Measurements from ENCODE around the gene C2CD2L. TPM values are rescaled to one million over a fixed set of nuclear protein-coding genes. Genes with fewer than 3 reads are reported as not detected.

C2CD2L gene
- total RNA-seq, 2 donors from 2014 or later: 20.9 to 24.6 TPM

GRCh38 chr11:119087123-119087522 lies 20.0 kb upstream of the C2CD2L start:
- Mint-ChIP-seq H3K27ac (no peak overlapping the region), H3K27me3 (no peaks in the 10 kb centered on the region), H3K36me3 (ENCODE audit: low read depth) (peaks cover under 1% of the 10 kb centered on the region), H3K4me3 (no peak overlapping the region), H3K4me1 (peaks cover 15% of the 10 kb centered on the region)
- no peak for DNase-seq
- no peaks in the 10 kb centered on the region for H3K9me3 ChIP-seq (ENCODE audit: control insufficient read depth, low read length, poor library complexity, severe bottlenecking)
- ATAC-seq: no peak

GRCh38 chr11:119087747-119088241 lies 19.4 kb upstream of the C2CD2L start:
- Mint-ChIP-seq H3K36me3 (ENCODE audit: low read depth) (no peaks in the 10 kb centered on the region), H3K27me3 (no peaks in the 10 kb centered on the region), H3K4me3 (no peak overlapping the region), H3K4me1 (peaks cover 15% of the 10 kb centered on the region), H3K27ac (no peak overlapping the region)
- no peaks in the 10 kb centered on the region for H3K9me3 ChIP-seq (ENCODE audit: control insufficient read depth, low read length, poor library complexity, severe bottlenecking)
- ATAC-seq: no peak
- no peak for DNase-seq

DNA sequence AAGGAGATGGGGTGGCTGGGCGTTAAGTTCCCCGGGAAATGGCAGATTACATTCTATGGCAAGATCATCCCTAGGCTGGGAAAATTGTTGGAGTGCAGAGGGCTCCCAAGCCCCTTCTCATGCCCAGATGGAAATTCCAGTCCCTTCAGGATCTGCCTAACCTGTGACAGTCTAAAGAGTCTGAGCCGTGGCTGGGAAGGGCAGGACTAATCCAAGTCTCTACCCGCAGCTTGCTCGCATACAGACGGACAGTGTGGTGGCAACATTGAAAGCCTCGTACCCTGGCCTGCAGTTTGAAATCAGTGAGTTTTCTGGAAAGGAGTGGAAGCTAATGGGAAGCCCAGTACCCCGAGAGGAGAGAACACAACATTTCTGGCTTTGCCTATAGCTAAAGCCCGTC lies 18.7 kb upstream of the C2CD2L start:
- Mint-ChIP-seq H3K27ac (no peak overlapping the region), H3K27me3 (no peaks in the 10 kb centered on the region), H3K4me1 (peaks cover 18% of the 10 kb centered on the region), H3K4me3 (no peak overlapping the region), H3K36me3 (ENCODE audit: low read depth) (no peaks in the 10 kb centered on the region)
- no peak for ATAC-seq
- no peak for DNase-seq
- no peaks in the 10 kb centered on the region for H3K9me3 ChIP-seq (ENCODE audit: control insufficient read depth, low read length, poor library complexity, severe bottlenecking)

DNA sequence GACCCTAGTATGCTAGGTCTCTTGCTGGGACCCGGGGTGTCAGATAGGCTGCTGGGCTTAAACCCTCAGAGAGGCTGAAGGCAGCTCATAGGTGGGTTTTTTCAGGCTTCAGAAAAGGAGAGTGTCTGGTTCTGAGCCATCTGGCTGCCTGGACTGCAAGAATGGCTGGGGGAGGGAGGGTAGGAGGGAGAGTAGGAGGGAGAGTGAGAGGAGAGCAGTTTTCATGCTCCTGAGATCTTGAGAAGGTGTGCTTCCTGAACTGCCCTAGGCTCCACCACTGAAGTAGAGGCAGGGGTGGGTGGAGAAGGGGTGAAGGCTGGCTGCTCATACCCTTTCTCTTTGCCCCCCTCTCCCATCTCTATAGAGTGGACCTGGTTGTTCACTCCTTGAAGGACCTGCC lies 17.8 kb upstream of the C2CD2L start:
- no peaks in the 10 kb centered on the region for H3K9me3 ChIP-seq (ENCODE audit: control insufficient read depth, low read length, poor library complexity, severe bottlenecking)
- Mint-ChIP-seq H3K4me3 (no peak overlapping the region), H3K4me1 (peaks cover 24% of the 10 kb centered on the region), H3K27me3 (no peaks in the 10 kb centered on the region), H3K27ac (no peak overlapping the region), H3K36me3 (ENCODE audit: low read depth) (no peaks in the 10 kb centered on the region)
- no peak for DNase-seq
- no peak for ATAC-seq

- no peak overlapping the region for H3K4me3 Mint-ChIP-seq
- H3K27ac Mint-ChIP-seq: no peak overlapping the region
- H3K27me3 Mint-ChIP-seq: no peaks in the 10 kb centered on the region
- H3K4me1 Mint-ChIP-seq: peaks cover 26% of the 10 kb centered on the region
- H3K36me3 Mint-ChIP-seq (ENCODE audit: low read depth): no peaks in the 10 kb centered on the region
- no peaks in the 10 kb centered on the region for H3K9me3 ChIP-seq (ENCODE audit: control insufficient read depth, low read length, poor library complexity, severe bottlenecking)
- ATAC-seq (no peak), DNase-seq (no peak)
Observed at GRCh38 chr11:119091178-119091577, 16.0 kb upstream of the C2CD2L start.

- H3K9me3 ChIP-seq (ENCODE audit: control insufficient read depth, low read length, poor library complexity, severe bottlenecking): no peaks in the 10 kb centered on the region
- H3K27ac Mint-ChIP-seq: peak overlapping the region; percentile 97
- H3K36me3 Mint-ChIP-seq (ENCODE audit: low read depth): peaks cover 4% of the 10 kb centered on the region
- H3K27me3 Mint-ChIP-seq: no peaks in the 10 kb centered on the region
- no peak for DNase-seq
- peaks cover 29% of the 10 kb centered on the region for H3K4me1 Mint-ChIP-seq
- peak overlapping the region; percentile 41 for H3K4me3 Mint-ChIP-seq
- no peak for ATAC-seq
Observed at GRCh38 chr11:119091966-119092879, 14.9 kb upstream of the C2CD2L start.

DNA sequence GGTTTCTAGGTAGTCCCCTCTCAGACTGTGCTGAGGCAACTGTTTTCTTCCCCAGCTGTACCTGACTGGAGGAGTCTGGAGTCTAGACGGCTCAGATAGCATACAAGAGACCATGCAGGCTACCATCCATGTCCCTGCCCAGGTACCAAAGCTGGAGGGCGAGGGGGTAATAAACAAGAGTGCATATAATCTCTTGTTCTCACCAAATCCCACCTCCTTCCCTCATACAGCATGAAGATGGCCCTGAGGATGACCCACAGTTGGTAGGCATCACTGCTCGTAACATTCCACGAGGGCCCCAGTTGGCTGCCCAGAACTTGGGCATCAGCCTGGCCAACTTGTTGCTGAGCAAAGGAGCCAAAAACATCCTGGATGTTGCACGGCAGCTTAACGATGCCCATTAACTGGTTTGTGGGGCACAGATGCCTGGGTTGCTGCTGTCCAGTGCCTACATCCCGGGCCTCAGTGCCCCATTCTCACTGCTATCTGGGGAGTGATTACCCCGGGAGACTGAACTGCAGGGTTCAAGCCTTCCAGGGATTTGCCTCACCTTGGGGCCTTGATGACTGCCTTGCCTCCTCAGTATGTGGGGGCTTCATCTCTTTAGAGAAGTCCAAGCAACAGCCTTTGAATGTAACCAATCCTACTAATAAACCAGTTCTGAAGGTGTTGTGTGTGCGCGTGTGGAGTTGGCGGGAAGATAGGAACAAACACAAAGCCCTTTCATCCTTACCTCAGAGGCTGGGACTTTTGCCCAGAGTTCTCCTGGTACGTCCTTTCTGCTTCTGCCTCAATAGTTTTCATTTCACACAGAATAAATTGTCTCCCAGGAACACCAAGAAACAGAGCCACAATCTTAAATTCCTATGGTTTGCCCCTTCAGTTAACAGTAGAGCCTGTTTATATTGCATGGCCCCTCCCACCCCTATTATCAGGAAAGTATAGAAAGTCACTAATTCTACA lies 14.0 kb upstream of the C2CD2L start:
- DNase-seq (no peak), ATAC-seq (no peak)
- no peaks in the 10 kb centered on the region for H3K9me3 ChIP-seq (ENCODE audit: control insufficient read depth, low read length, poor library complexity, severe bottlenecking)
- H3K4me1 Mint-ChIP-seq: peaks cover 23% of the 10 kb centered on the region
- peaks cover 4% of the 10 kb centered on the region for H3K36me3 Mint-ChIP-seq (ENCODE audit: low read depth)
- peak overlapping the region; percentile 97 for H3K27ac Mint-ChIP-seq
- peak overlapping the region; percentile 90 for H3K4me3 Mint-ChIP-seq
- H3K27me3 Mint-ChIP-seq: no peaks in the 10 kb centered on the region

DNA sequence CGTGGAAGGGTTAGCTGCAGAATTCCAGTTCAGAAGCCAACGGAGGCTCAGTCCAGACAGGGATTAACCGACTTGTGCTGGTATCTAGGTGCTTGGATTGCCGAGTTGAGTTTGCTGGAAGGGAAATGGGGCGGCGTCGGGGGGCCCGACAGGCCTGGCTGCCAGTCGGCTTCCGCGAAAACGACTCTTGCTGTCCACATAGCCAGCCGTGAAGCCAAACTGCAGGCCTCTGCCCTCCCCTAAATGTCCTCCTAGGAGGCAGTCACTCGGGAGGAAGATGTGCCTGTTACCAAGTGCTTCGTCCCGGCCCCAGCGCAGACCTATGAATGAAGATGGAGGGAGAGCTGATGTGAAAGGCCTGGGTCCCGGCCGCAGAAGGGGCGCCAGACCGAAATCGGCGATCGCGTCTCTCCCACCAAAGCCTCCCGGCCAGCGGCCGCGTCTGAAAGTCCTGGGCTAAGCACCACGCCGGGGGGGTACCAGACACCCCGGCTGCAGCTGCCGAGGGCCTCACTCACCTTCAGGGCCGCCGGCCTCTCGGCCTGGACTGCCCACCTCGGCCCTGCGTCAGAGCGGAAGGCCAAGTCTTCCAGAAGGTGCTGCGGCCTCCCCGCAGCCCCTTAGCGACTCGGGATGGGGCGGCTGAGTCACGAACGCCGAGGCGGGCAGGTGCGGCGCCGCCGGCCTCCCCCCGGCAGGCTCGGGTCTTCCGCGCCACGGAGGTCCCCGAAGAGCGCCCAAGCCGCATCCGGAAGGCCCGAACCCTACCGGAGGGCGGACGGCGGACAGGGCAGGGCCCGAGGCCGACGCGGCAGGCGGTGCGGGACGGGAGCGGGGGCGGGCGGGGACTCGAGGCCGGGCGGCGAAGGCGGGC lies 13.0 kb upstream of the C2CD2L start:
- Mint-ChIP-seq H3K4me3 (peak overlapping the region; percentile 95), H3K27me3 (no peaks in the 10 kb centered on the region), H3K27ac (peak overlapping the region; percentile 97), H3K4me1 (peaks cover 27% of the 10 kb centered on the region), H3K36me3 (ENCODE audit: low read depth) (peaks cover 4% of the 10 kb centered on the region)
- peak; percentile 0 for ATAC-seq
- H3K9me3 ChIP-seq (ENCODE audit: control insufficient read depth, low read length, poor library complexity, severe bottlenecking): no peaks in the 10 kb centered on the region
- DNase-seq: peak; percentile 18 to 38 (median 29)

- H3K4me1 Mint-ChIP-seq: peaks cover 28% of the 10 kb centered on the region
- H3K36me3 Mint-ChIP-seq (ENCODE audit: low read depth): peaks cover 4% of the 10 kb centered on the region
- no peaks in the 10 kb centered on the region for H3K9me3 ChIP-seq (ENCODE audit: control insufficient read depth, low read length, poor library complexity, severe bottlenecking)
- peak overlapping the region; percentile 97 for H3K27ac Mint-ChIP-seq
- no peaks in the 10 kb centered on the region for H3K27me3 Mint-ChIP-seq
- peak; percentile 45 for ATAC-seq
- peak overlapping the region; percentile 95 for H3K4me3 Mint-ChIP-seq
- peak in 2 of 3 donors; percentile 46 to 49 for DNase-seq
Observed at GRCh38 chr11:119094816-119095065, 12.4 kb upstream of the C2CD2L start.

DNA sequence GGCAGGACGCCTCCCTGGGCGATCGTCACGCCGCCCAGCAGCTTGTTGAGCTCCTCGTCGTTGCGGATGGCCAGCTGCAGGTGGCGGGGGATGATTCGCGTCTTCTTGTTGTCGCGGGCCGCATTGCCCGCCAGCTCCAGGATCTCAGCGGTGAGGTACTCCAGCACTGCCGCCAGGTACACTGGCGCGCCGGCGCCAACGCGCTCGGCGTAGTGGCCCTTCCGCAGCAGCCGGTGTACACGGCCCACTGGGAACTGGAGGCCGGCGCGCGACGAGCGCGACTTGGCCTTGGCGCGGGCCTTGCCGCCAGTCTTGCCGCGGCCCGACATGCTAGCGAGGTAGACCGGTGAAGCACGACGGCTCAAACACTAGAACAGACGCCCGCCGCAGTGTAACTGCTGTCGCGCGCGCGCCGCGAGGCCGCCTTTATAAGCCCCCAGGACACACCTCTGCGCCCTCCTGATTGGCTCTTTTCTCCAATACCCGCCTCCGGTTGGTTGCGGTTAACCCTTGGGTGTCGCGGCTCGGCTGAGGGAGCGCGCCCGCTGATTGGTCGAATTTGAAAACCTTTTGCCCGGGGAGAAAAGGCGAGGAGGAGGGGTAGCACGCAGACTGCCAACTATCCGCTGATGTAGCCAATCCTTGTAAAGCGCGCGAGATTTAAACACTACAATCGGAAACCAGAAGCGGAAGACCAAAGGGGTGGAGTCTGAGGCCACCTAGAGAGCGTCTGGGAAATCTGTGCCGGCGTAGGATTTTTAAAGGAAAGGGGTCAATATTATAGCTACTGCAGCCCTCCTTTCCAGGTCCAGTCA lies 11.9 kb upstream of the C2CD2L start:
- ATAC-seq: peak; percentile 91
- no peaks in the 10 kb centered on the region for H3K9me3 ChIP-seq (ENCODE audit: control insufficient read depth, low read length, poor library complexity, severe bottlenecking)
- H3K4me1 Mint-ChIP-seq: peaks cover 32% of the 10 kb centered on the region
- no peaks in the 10 kb centered on the region for H3K27me3 Mint-ChIP-seq
- peak overlapping the region; percentile 97 for H3K27ac Mint-ChIP-seq
- peaks cover 4% of the 10 kb centered on the region for H3K36me3 Mint-ChIP-seq (ENCODE audit: low read depth)
- peak; percentile 95 to 99 (median 99) for DNase-seq
- H3K4me3 Mint-ChIP-seq: peak overlapping the region; percentile 95

- H3K9me3 ChIP-seq (ENCODE audit: control insufficient read depth, low read length, poor library complexity, severe bottlenecking): no peaks in the 10 kb centered on the region
- DNase-seq (no peak), ATAC-seq (no peak)
- Mint-ChIP-seq H3K36me3 (ENCODE audit: low read depth) (peaks cover 4% of the 10 kb centered on the region), H3K27me3 (no peaks in the 10 kb centered on the region), H3K27ac (peak overlapping the region; percentile 97), H3K4me1 (peaks cover 32% of the 10 kb centered on the region), H3K4me3 (peak overlapping the region; percentile 93)
Observed at GRCh38 chr11:119099711-119100110, 7.4 kb upstream of the C2CD2L start.

Measured in T-helper 17 cell (primary cell).